Right atrium auricular region (tissue), 2 donors: Measurements from ENCODE around the gene UBE2K. TPM values are rescaled to one million over a fixed set of nuclear protein-coding genes. Genes with fewer than 3 reads are reported as not detected.
"Not testable (repeated sequence)": the region's sequence is repeated elsewhere in the genome, so short reads cannot be mapped to it uniquely, and the experiment has no call there.

Experiments used
- DNase-seq: peaks from one replicate; pipeline ENCODE4 v3.0.0-alpha.2; 2019; ENCODE audit warnings: low spot score
- H3K27ac ChIP-seq, 2 donors: fragments of 200-600 bp; sonication (generic); 1 replicate in 1 of 2; 2 replicates in 1 of 2; pipeline ENCODE4 v1.5.1; 2016 to 2019
- H3K27me3 ChIP-seq, 2 donors: fragments of 200-600 bp; sonication (generic); one replicate each; pipeline versions ENCODE4 v1.5.1 to v1.6.0; 2017 to 2019
- H3K36me3 ChIP-seq: fragments of 200-600 bp; sonication (generic); one replicate; pipeline ENCODE4 v1.5.1; 2016
- H3K4me1 ChIP-seq, 2 donors: fragments of 200-600 bp; sonication (generic); one replicate each; pipeline versions ENCODE4 v1.5.1 to v1.6.0; 2017 to 2019
- H3K4me3 ChIP-seq, 2 donors: fragments of 200-600 bp; sonication (generic); 1 replicate in 1 of 2; 2 replicates in 1 of 2; pipeline ENCODE4 v1.5.1; 2017 to 2019; ENCODE audit warnings: mild to moderate bottlenecking in 1 of 2, moderate library complexity in 1 of 2
- H3K9me3 ChIP-seq, 2 donors: fragments of 200-600 bp; sonication (generic); one replicate each; pipeline ENCODE4 v1.5.1; 2019
- CTCF ChIP-seq, 2 donors: fragments of 200-600 bp; sonication (generic); IDR thresholded peaks; one replicate each; pipeline ENCODE4 v1.5.1; 2019; ENCODE audit warnings: antibody characterized with exemption in 2 of 2
- total RNA-seq, 2 donors: library from RNA; depleted of rRNA; stranded (reverse); fragments of >200 nt; gene quantifications; one replicate each; pipeline ENCODE4 v1.1.0, GENCODE V29; 2016

UBE2K gene
- total RNA-seq, 2 donors from 2014 or later, result 16.7 to 23.8 TPM

- Histone ChIP-seq H3K36me3 (no peaks in the 10 kb centered on the region), H3K27ac (no peak overlapping the region), H3K4me3 (no peak overlapping the region), H3K27me3 (no peaks in the 10 kb centered on the region), H3K9me3 (no peaks in the 10 kb centered on the region), H3K4me1 (no peaks in the 10 kb centered on the region)
- no peak for DNase-seq
- no peak for TF ChIP-seq CTCF (IDR thresholded peaks at IDR 0.05)
These were observed 104.1 kb downstream of the UBE2K start for GRCh38 chr4:39802005-39802404.

- no peak for TF ChIP-seq CTCF (IDR thresholded peaks at IDR 0.05)
- Histone ChIP-seq H3K36me3 (no peaks in the 10 kb centered on the region), H3K4me3 (no peak overlapping the region), H3K9me3 (no peaks in the 10 kb centered on the region), H3K4me1 (no peaks in the 10 kb centered on the region), H3K27me3 (no peaks in the 10 kb centered on the region), H3K27ac (no peak overlapping the region)
- no peak for DNase-seq
These were observed 110.4 kb downstream of the UBE2K start for GRCh38 chr4:39808231-39808749.

DNA sequence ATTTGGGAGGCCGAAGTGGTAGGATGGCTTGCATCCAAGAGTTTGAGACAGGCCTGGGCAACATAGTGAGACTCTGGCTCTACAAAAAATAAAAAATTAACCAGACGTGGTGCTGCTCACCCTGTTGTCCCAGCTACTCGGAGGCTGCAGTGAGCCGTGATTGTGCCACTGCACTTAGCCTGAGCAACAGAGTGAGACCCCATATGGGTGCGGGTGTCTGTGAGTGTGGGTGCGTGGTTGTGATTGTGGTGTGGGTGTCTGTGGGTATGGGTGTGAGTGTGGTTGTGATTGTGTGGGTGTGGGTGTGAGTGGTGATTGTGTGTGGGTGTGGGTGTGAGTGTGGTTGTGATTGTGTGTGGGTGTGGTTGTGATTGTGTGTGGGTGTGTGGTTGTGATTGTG lies 114.6 kb downstream of the UBE2K start:
- no peak for TF ChIP-seq CTCF (IDR thresholded peaks at IDR 0.05)
- no peak overlapping the region for H3K4me3 ChIP-seq
- H3K27ac ChIP-seq, result no peak overlapping the region
- DNase-seq, result no peak
- H3K27me3 ChIP-seq, result no peaks in the 10 kb centered on the region
- no peaks in the 10 kb centered on the region for H3K9me3 ChIP-seq
- no peaks in the 10 kb centered on the region for H3K4me1 ChIP-seq
- no peaks in the 10 kb centered on the region for H3K36me3 ChIP-seq

GRCh38 chr4:39813033-39813432 lies 115.1 kb downstream of the UBE2K start:
- not testable (repeated sequence) for H3K36me3 ChIP-seq, DNase-seq

DNA sequence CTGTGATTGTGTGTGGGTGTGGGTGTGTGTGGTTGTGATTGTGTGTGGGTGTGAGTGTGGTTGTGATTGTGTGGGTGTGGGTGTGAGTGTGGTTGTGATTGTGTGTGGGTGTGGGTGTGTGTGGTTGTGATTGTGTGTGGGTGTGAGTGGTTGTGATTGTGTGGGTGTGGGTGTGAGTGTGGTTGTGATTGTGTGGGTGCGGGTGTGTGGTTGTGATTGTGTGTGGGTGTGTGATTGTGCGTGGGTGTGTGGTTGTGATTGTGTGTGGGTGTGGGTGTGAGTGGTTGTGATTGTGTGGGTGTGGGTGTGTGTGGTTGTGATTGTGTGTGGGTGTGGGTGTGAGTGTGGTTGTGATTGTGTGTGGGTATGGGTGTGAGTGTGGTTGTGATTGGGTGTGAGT lies 115.8 kb downstream of the UBE2K start:
- not testable (repeated sequence) for H3K27me3 ChIP-seq, DNase-seq, H3K9me3 ChIP-seq, H3K4me3 ChIP-seq, H3K4me1 ChIP-seq, H3K27ac ChIP-seq, H3K36me3 ChIP-seq

More at GRCh38 chr4:39813033-39813432, 115.1 kb downstream of the UBE2K start:
- H3K9me3 ChIP-seq, H3K27me3 ChIP-seq, H3K27ac ChIP-seq, H3K4me1 ChIP-seq, H3K4me3 ChIP-seq: not testable (repeated sequence)

- Histone ChIP-seq H3K27me3 (no peaks in the 10 kb centered on the region), H3K36me3 (no peaks in the 10 kb centered on the region), H3K9me3 (no peaks in the 10 kb centered on the region), H3K4me1 (no peaks in the 10 kb centered on the region), H3K27ac (no peak overlapping the region), H3K4me3 (no peak overlapping the region)
- no peak for TF ChIP-seq CTCF (IDR thresholded peaks at IDR 0.05)
- DNase-seq, result no peak
These were observed 116.7 kb downstream of the UBE2K start for GRCh38 chr4:39814403-39815185.

GRCh38 chr4:39818646-39819045 lies 120.7 kb downstream of the UBE2K start:
- no peak for DNase-seq
- Histone ChIP-seq H3K9me3 (no peaks in the 10 kb centered on the region), H3K4me3 (no peak overlapping the region), H3K27me3 (no peaks in the 10 kb centered on the region), H3K27ac (no peak overlapping the region), H3K36me3 (no peaks in the 10 kb centered on the region), H3K4me1 (no peaks in the 10 kb centered on the region)
- TF ChIP-seq CTCF (IDR thresholded peaks at IDR 0.05), result no peak
